ENCODE data around the gene CCR7.

DNA sequence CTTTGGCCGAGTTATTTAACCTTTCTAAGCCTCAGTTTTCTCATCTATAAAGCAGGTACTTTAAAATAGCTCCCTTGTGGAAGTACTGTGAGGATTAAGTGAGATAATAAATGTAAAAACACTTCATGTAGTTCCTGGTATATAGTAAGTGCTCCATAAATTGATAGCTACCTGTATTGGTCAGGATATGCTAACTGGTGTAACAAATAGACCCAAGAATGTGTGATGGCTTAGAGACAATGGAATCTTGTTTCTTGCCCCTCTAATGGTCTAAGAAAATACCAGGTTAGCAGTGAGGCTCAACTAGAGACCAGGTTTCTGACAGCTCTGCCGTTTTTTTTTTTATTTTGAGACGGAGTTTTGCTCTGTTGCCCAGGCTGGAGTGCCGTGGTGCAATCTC, 29.8 kb downstream of the CCR7 start:
- TF ChIP-seq, protein P1, sequence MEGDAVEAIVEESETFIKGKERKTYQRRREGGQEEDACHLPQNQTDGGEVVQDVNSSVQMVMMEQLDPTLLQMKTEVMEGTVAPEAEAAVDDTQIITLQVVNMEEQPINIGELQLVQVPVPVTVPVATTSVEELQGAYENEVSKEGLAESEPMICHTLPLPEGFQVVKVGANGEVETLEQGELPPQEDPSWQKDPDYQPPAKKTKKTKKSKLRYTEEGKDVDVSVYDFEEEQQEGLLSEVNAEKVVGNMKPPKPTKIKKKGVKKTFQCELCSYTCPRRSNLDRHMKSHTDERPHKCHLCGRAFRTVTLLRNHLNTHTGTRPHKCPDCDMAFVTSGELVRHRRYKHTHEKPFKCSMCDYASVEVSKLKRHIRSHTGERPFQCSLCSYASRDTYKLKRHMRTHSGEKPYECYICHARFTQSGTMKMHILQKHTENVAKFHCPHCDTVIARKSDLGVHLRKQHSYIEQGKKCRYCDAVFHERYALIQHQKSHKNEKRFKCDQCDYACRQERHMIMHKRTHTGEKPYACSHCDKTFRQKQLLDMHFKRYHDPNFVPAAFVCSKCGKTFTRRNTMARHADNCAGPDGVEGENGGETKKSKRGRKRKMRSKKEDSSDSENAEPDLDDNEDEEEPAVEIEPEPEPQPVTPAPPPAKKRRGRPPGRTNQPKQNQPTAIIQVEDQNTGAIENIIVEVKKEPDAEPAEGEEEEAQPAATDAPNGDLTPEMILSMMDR (IDR thresholded peaks at IDR 0.05): no peak
- TF ChIP-seq POLR2A (IDR thresholded peaks at IDR 0.05): no peak
